Nephron progenitor cell (in vitro differentiated cells): ENCODE results near the gene RIOK3.
"Not testable (repeated sequence)": the region's sequence is repeated elsewhere in the genome, so short reads cannot be mapped to it uniquely, and the experiment has no call there.

ENCODE experiments used
- DNase-seq: peaks from one replicate; pipeline ENCODE4 v3.0.0; 2021
- H3K27ac Mint-ChIP-seq: 2 replicates; pipeline ENCODE4 v1.8.0; 2021; ENCODE audit warnings: mild to moderate bottlenecking, moderate library complexity, mixed read lengths
- H3K27me3 Mint-ChIP-seq: 2 replicates; pipeline ENCODE4 v1.8.0; 2021; ENCODE audit warnings: mild to moderate bottlenecking, low read depth, mixed read lengths; ENCODE audit not compliant: poor library complexity
- H3K36me3 Mint-ChIP-seq: 2 replicates; pipeline ENCODE4 v1.8.0; 2021; ENCODE audit warnings: low read depth, mixed read lengths
- H3K4me1 Mint-ChIP-seq: 2 replicates; pipeline ENCODE4 v1.8.0; 2021; ENCODE audit warnings: mixed read lengths
- H3K4me3 Mint-ChIP-seq: 2 replicates; pipeline ENCODE4 v1.8.0; 2021; ENCODE audit warnings: mild to moderate bottlenecking, moderate library complexity, mixed read lengths
- H3K9me3 Mint-ChIP-seq: 2 replicates; pipeline ENCODE4 v1.8.0; 2021; ENCODE audit warnings: mild to moderate bottlenecking, moderate library complexity, mixed read lengths
- TF ChIP-seq, protein P1 (sequence below): fragments of 200-600 bp; sonication (generic); IDR thresholded peaks from 2 replicates; pipeline ENCODE4 v1.5.0; 2021; ENCODE audit warnings: antibody characterized with exemption

RIOK3 gene

DNA sequence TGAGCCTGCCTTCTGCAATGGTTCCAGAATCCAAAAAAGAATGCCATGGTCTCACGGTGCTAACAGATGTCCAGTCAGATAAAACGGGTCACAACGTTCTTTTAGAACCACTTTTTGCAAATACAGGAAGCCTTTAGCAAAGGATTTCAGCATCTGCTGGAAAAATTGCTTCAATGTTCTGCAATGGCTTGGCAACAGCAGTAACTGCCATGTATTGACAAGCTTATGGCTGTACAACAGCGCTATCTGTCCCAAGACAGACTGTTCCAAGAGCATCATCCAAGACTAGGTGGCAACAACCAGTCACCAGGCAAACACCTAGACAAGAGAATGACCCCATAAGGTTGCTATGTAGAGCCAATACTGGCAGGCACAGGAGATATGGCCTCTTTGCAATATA, 37.6 kb upstream of the RIOK3 start:
- TF ChIP-seq, protein P1, sequence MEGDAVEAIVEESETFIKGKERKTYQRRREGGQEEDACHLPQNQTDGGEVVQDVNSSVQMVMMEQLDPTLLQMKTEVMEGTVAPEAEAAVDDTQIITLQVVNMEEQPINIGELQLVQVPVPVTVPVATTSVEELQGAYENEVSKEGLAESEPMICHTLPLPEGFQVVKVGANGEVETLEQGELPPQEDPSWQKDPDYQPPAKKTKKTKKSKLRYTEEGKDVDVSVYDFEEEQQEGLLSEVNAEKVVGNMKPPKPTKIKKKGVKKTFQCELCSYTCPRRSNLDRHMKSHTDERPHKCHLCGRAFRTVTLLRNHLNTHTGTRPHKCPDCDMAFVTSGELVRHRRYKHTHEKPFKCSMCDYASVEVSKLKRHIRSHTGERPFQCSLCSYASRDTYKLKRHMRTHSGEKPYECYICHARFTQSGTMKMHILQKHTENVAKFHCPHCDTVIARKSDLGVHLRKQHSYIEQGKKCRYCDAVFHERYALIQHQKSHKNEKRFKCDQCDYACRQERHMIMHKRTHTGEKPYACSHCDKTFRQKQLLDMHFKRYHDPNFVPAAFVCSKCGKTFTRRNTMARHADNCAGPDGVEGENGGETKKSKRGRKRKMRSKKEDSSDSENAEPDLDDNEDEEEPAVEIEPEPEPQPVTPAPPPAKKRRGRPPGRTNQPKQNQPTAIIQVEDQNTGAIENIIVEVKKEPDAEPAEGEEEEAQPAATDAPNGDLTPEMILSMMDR, result no peak
- Mint-ChIP-seq H3K4me1 (no peaks in the 10 kb centered on the region), H3K27ac (no peak overlapping the region), H3K4me3 (no peak overlapping the region), H3K9me3 (no peaks in the 10 kb centered on the region), H3K27me3 (no peaks in the 10 kb centered on the region), H3K36me3 (no peaks in the 10 kb centered on the region)
- no peak for DNase-seq

DNA sequence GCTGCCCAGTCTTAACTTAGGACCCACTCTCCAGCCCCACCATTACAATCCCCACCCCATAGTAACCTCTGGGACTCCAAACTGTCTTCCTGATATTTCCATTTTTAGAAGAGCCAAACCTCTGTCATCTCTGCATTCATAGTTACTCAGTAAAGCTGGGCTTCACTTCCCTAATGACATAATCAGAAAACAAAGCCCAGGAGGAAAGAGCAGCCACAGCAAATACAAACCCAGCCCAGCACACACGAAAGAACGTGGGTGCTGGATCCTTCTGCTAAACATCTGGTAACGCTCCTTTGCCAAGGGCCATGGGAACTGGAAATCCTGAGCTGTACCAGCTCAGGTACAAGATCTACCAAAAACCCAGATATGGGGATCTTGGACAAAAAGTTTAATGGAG, 36.8 kb upstream of the RIOK3 start:
- no peaks in the 10 kb centered on the region for H3K4me1 Mint-ChIP-seq
- H3K36me3 Mint-ChIP-seq, result no peaks in the 10 kb centered on the region
- DNase-seq, result no peak
- H3K27ac Mint-ChIP-seq, result no peak overlapping the region
- H3K27me3 Mint-ChIP-seq, result no peaks in the 10 kb centered on the region
- H3K4me3 Mint-ChIP-seq, result no peak overlapping the region
- no peaks in the 10 kb centered on the region for H3K9me3 Mint-ChIP-seq
- TF ChIP-seq, protein P1, result no peak

DNA sequence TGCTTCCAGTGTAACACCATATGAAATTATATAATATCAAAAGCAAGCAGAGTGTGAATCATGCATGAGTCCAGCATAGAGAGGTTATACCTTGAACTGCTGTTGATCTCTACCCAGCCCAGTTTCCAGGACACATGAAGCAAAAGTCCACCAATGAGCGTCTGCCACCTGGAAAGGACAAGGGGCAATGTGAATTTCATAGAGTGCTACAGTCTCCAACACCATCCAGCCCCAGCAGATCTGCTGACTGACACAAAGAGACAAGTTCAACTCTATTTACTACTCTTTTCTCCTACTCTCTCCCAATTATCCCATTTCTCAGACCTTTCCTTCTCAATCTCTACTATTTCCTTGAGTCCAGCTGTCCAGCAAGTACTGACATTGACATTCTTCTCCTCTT, 31.8 kb upstream of the RIOK3 start:
- Mint-ChIP-seq H3K9me3 (peaks cover 9% of the 10 kb centered on the region), H3K27ac (no peak overlapping the region), H3K27me3 (no peaks in the 10 kb centered on the region), H3K4me3 (no peak overlapping the region), H3K36me3 (peaks cover 11% of the 10 kb centered on the region), H3K4me1 (peaks cover 13% of the 10 kb centered on the region)
- TF ChIP-seq, protein P1, result no peak
- DNase-seq, result no peak

DNA sequence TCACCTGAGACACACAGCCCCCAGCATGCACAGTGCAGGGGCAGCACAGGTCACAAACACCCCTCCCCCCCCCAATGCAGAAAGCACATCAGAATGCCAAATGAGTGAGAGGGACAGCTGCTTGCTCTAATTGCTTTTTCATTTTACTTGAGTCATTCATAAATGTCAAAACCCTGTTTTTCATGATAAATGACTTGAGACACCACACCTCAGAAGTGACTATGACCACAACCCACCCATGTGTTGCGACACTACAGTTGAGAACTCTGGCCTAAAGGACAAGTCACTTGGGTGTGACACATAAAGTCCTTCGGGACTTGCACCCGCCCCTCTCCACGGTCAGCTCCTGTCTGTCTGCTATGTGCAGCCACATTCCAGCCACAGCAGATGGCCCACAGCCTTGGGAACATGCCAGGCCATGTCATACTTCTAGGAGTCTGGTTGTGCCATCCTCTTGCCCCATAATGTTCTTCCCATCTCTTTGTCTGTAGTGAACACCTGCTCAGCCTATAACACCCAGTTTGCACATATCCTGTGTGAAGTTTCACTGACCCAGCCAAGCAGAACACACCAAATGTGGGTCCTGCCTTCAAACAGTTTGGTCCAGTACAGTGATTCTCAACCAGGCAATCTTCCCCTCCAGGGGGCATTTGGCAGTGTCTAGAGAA, 30.2 kb upstream of the RIOK3 start:
- Mint-ChIP-seq H3K27ac (no peak overlapping the region), H3K4me3 (no peak overlapping the region)
- no peak for DNase-seq

GRCh38 chr18:23424616-23425015, 28.5 kb upstream of the RIOK3 start:
- Mint-ChIP-seq H3K4me1 (peaks cover 13% of the 10 kb centered on the region), H3K27me3 (no peaks in the 10 kb centered on the region), H3K36me3 (peaks cover 35% of the 10 kb centered on the region), H3K4me3 (no peak overlapping the region), H3K9me3 (peaks cover 25% of the 10 kb centered on the region), H3K27ac (no peak overlapping the region)
- TF ChIP-seq, protein P1, result no peak
- DNase-seq, result no peak

More for the DNA sequence above, 30.2 kb upstream of the RIOK3 start:
- Mint-ChIP-seq H3K27me3 (no peaks in the 10 kb centered on the region), H3K36me3 (peaks cover 22% of the 10 kb centered on the region), H3K4me1 (peaks cover 13% of the 10 kb centered on the region), H3K9me3 (peaks cover 18% of the 10 kb centered on the region)
- TF ChIP-seq, protein P1, result no peak

DNA sequence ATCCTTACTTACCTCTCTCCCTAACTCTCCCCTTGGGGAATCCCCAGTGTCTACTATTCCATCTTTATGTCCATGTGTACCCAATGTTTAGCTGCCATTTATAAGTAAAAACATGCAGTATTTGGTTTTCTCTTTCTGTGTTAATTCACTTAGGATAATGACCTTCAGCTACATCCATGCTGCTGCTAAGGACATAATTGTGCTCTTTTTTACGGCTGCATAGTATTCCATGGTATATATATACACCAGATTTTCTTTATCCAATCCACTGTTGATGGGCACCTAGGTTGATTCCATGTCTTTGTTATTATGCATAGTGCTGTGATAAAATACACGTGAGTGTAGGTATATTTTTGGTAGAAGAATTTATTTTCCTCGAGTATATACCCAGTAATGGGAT, 24.3 kb upstream of the RIOK3 start:
- no peaks in the 10 kb centered on the region for H3K4me1 Mint-ChIP-seq
- H3K36me3 Mint-ChIP-seq, result peaks cover 41% of the 10 kb centered on the region
- H3K4me3 Mint-ChIP-seq, result no peak overlapping the region
- H3K9me3 Mint-ChIP-seq, result peaks cover 25% of the 10 kb centered on the region
- no peaks in the 10 kb centered on the region for H3K27me3 Mint-ChIP-seq
- TF ChIP-seq, protein P1, result no peak
- no peak for DNase-seq
- H3K27ac Mint-ChIP-seq, result no peak overlapping the region

DNA sequence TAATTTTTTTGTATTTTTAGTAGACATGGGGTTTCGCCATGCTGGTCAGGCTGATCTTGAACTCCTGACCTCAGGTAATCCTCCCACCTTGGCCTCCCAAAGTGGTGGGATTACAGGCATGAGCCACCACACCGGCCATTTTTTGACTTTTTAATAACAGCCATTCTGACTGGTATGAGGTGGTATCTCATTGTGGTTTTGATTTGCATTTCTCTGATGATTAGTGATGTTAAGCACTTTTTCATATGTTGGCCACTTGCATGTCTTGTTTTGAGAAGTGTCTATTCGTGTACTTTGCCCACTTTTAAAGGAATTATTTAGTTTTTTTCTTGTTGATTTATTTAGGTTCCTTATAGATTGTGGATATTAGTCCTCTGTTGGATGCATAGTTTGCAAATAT, 23.5 kb upstream of the RIOK3 start:
- not testable (repeated sequence) for H3K27me3 Mint-ChIP-seq, H3K27ac Mint-ChIP-seq, H3K4me1 Mint-ChIP-seq, DNase-seq, H3K4me3 Mint-ChIP-seq
- H3K36me3 Mint-ChIP-seq, result peaks cover 41% of the 10 kb centered on the region
- peaks cover 25% of the 10 kb centered on the region for H3K9me3 Mint-ChIP-seq
